HTERT RPE-1 (cell line): ENCODE results near the gene WDR35.

Experiments
- in situ Hi-C: fragments of 300-500 bp; cut with MboI; formaldehyde crosslinking; loops from 4 replicates; pipeline ENCODE4 v1.14.3; 2020; ENCODE audit warnings: low sequenced_read_pairs

Gene WDR35

DNA sequence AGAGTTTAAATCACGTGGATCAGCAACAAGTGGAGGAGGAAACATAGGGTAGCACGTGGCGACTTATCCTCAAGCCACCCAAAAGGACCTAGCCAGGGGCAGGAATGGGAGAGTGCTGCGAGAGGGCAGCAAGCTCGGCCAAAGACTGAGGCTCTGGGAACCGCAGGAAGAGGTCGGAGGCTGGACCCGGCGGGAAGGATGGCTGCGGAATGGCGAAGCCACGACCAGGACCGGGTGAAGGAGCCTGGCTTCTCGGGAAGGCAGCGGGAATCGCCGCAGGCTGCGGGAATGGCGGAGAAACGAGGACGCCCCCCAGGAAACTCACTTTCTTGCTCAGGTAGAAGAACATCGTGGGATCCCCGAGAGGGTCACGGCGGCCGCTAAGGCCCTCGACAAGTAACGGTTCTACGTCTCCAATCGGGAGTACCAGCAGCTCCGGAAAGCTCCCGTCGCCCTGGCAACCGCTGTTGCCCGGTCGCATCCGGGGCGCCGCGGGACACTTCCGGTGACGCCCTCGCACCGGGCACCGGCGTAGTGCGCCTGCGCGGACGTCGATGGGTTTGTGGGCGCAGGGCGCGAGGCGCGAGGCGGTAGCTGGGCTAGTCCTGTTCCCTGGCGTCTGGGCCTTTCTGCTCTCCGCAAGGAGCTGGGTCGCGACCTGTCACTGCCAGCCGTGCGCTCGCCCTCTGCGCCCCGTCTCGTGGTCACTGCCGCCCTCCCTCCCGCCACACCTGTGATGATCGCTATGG is at the start of gene WDR35:
TSS of gene WDR35 (minus strand) at position 439 of the 749 bp plus-strand sequence. CDS start at position 349, 90 bp downstream.
- in situ Hi-C loops, result no loop called here

DNA sequence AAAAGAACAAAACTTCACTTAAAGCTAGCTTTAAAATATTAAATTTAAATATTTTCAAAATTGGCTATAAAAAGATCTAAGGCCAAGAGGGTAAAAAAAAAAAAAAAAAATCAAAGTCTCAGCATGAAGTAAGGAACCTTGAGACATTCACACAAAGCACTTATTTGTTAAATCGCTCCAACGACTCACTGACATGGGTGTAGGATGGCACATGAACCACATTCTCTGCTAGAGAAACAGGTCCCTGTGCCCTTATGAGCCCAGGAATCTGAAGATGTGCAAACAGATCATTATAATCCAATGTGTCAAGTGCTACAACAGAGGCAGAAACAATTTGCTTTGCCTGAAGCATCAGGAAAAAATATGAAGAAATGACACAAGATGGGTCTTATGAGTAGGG is 47.8 kb upstream of the WDR35 start:
- in situ Hi-C loops, result no loop called here

DNA sequence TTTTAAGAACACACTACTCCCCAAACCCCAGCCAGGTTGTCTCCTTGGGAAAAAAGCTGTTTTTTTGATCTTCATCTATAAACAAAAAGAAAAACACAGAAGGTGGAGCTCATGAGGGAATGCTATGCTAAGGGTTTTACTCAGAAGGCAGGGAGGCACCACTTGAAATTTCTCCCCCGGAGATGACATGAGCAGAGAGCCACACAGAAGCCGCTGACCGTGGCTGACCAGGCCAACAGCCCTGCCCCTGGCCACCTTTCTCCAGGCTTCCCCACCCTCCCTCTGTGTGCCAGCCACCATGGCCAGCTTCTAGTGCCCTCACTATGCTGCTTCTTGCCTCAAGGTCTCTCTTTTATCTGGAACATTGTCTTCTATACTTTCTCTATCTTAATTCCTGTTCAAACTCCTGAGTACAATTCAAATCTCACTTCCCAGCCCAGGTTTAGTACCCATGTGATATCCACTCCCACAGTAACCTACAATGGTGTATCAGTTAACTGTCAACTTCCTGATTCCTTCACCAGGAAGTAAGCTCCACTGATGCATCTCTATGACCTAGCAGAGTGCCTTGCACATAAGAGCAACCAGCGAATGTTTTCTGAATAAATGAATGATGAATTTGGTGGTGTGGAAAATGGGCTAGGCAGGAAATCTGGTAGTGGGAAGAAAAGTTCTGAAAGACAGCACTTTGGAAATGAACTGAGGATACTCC is 46.2 kb upstream of the WDR35 start:
- in situ Hi-C loops, result no loop called here

DNA sequence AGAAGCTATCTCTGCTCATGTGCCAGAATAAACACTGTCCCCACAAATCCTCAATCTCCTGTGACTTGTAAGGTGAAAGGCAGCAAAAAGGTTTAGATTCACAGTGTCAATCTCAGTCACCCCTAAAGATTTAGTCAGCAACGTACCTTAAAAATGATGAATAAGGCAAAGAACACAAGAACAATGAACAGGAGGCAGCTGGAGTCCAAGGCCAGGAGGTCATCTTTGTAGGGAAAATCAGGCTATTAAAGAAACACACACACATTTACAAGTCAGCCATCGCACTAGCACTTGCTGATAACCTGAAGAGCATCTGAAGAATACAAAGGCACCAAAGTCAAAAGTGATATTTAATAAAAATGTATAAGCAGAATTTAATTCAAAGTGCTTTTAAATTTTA is 44.9 kb upstream of the WDR35 start:
- in situ Hi-C loops, result no loop called here

DNA sequence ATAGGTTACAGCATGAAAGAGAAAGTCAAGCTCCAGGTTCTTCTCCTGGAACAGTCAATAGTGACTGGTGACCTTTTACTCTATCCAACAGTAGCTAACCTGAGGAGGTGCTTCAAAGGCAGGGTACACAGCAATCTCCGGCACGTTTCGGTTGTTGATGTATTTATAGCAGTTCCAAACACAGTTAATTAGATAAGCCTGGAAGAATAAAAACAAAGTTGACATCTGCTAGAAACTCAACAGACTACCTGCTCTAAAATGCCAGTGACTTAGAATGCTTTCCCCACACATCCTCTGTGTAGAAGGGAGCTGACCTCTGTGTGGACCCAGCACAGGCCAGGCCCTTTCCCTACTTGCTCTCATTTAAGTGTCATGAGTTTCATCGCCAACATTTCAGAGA is 44.3 kb upstream of the WDR35 start:
- in situ Hi-C loops, result no loop called here

DNA sequence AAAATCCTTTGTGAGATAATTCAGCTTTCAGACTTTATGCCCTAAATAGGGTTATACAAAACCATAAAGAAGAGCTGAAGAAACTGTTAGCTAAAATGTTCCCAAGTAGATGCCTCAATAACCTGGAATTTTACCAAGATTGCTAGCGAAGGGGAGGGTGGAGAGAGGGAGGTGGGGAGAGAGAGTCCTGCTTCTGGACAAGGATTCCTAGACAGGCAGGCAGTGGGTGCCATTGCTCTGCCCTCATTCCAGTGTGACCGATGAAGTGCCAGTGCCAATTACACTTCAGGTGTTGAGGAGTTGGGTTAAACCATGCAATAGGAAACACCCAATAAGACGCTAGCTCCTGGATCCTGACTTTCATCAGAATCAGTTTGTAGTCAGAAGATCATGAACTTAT is 43.4 kb upstream of the WDR35 start:
- in situ Hi-C loops, result no loop called here

DNA sequence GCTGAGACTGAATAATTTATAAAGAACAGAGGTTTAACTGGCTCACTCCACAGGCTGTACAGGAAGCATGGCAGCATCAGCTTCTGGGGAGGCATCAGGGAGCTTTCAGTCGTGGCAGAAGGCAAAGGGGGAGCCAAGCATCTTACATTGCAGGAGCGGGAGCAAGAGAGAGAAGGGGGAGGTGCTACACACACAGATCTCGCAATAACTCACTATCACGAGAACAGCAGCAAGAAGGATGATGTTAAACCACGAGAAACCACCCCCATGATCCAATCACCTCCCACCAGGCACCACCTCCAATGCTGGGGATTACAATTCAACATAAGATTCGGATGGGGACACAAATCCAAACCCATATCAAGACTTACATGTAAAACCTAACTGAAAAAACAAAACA is 40.3 kb upstream of the WDR35 start:
- in situ Hi-C loops, result no loop called here

DNA sequence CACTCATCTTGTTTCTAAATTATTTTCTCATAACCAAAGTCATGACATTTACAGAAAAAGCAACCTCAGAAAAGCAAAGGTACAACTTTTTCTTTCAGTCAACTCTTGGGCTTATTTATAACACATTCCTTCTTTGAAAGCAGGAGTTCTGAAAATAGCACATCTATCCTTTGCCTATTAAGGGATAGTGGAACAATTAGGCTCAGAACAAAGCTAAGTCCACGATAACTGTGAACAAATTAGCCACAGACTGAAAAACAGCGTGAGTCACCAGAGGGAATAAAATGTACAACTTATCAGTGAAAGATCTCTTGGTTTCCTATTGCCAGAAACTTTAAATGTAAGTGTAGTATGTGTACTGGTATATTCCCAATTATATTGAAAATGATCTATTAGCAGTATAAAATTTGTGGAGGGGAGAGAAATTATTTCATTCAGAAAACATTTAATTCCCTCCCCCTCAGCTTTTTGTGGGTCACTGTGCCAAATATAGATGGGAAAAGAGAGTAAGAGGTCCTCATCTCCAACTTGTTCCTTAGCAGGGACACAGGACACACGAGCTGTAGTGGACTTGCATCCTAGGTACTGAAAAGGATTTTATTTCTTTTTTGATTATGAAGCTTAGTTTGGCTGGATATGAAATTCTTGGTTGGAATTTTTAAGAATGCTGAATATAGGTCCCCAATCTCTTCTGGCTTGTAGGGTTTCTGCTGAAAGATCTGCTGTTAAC is 38.0 kb upstream of the WDR35 start:
- in situ Hi-C loops, result no loop called here

DNA sequence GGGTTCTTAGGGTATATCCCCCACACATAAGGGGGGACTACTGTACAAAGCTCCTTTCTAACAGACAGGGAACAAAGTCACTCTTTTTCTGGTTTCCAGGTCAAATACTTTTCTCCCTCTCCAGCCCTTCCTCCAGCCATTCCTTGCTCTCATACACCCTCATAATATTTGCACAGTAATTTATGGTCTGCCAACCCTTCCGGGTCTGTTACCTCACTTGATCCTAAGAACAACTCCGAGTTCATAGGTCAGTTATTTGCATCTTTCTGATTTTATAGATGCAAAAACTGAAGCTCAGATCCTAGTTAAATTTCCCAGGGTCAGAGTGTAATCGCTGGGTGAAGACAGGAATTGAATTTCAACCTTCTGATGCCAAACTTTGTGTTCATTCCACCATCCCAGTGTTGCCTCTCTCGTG is 37.4 kb upstream of the WDR35 start:
- in situ Hi-C loops, result no loop called here

DNA sequence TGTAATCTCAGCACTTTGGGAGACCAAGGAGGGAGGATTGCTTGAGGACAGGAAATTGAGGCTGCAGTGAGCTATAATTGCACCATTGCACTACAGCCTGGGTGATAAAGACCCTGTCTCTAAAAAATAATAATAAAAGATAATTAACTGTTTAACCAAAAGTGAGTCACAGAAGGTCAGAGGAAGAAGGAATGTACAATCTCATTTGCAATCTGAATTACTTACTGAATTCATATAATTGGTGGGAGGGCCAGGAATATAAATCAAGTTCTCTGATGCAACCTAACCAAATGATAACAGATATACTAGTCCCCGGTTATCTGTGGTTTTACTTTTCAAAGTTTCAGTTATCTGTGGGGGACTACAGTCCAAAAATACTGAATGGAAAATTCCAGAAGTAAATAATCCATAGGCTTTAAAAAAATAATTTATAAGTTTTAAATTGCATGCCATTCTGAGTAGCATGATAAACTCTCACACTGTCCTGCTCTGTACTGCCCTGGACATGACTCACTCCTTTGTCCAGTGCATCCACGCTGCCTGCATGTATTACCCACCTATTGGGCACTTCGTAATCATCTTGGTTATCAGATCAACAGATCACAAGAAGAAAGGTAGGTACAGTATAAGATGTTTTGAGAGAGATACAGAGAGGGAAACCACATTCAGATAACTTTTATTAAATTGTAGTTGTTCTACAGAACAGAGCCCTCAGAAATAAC is 35.3 kb upstream of the WDR35 start:
- in situ Hi-C loops, result no loop called here

DNA sequence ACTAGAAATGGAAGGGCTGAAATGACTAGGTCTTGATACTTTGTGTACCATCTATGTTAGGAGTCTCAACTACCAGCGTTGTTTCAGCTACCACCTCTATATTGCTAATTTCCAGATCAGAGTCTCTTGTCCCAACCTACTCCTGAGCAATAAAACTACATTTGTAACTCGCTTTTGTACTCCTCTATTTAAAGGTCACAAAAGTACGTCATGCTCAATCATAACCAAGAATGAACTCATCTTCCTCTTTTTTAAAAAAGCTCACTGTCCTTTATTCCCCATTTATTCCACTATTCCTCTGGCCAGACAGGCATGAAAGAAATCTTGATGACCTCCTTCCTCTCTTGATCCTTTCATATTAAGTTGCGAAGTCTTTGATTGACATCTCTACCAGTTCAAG is 33.8 kb upstream of the WDR35 start:
- in situ Hi-C loops, result no loop called here

DNA sequence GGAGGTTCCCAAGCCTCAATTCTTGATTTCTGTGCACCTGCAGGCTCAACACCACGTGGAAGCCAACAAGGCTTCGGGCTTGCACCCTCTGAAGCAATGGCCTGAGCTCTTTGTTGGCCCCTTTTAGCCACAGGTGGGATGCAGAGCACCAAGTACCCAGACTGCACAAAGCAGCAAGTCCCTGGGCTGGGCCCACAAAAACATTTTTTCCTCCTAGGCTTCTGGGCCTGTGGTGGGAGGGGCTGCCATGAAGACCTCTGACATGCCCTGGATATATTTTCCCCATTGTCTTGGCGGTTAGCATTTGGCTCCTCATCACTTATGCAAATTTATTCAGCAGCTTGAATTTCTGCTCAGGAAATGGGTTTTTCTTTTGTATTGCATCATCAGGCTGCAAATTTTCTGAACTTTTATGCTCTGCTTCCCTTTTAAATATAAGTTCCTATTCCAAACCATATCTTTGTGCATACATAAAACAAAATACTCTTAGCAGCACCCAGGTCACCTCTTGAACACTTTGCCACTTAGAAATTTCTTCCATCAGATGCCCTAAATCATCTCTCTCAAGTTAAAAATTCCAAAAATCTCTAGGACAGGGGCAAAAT is 31.6 kb upstream of the WDR35 start:
- in situ Hi-C loops, result no loop called here

DNA sequence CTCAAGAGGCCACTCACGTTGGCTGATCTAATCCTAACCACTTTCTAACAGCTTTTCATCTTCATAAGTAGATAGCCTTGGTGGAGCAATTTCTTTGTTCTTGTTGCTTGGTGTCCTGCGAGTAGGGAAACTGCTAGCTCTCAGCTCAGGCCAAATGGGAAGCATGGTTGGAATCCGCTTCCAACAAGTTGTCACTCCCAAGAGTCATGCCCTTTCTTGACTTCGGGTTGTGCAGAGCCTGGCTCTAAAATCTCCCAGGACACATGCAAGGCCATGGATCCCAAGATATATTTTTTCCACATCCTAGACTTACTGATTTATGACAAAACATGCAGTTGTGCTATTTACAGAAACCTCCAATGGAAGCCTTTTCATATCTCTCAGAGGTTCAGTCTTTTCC is 29.8 kb upstream of the WDR35 start:
- in situ Hi-C loops, result no loop called here

DNA sequence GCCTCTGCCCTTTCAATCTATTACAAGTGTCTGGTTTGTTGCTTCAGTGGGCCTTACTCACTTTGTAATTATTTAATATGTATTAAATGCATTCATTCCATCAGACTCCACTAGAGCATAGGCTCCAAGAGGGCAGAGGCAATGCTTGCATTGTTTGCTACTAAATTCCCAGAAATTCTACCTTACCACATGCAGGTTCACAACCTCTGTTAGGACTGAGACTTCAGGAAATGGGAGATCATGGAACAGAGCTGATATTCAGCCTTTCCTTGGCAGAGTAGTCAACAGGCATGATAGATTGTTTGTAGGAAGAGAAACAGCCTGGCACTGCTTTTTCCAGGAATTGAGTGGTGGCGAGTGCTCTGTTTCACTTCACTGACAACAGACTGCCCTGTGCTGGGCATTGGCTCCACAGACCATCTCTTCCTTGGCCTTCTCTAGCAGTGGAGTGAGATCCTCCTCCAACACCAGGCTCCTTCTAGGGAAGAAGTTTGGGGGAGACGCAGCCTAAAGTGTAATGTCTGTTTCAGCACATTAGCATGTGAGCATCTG is 28.8 kb upstream of the WDR35 start:
- in situ Hi-C loops, result no loop called here

DNA sequence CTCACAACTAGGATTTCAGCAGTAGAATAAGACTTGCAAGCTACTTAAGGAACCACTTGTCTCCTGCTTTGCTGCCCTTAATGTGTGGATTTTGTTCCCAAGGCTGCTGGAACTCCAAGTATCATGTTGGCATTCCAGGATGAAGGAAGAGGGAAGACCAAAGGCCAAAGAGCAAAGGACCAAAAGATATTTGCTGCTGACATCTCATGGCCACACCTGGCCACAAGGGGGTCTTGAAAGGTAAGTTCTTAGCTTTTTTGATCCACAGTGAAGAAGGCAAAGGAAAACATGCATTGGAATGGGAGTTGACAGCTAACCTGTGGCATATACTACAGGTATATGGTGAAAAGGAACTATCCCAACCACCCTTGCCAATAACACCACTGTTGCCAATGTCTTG is 26.4 kb upstream of the WDR35 start:
- in situ Hi-C loops, result no loop called here

DNA sequence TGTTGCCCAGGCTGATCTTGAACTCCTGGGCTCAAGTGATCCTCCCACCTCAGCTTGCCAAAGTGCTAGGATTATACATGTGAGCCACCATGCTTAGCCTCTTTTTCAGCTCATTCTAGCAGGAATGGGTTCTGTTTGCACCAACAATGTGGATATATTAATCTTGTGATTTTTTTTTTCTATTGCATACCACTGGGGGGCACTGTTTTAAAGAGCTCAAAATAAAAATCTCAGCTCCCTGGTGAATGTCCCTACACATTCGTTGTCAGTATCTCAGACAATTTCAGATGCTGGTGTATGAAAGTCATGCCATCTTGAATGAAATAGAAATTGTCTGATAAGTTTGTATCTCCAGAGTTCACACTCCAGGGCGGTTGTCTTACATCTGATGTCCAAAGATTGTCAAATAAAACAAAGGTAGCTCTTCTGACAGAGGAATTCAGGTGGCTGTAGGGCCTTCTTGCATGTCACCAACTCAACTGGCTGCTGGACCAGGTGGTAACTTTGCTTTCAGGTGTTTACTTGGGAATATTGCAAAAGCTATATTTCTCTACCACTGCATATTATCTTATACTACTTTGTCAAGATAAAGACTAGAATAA is 25.7 kb upstream of the WDR35 start:
- in situ Hi-C loops, result no loop called here

DNA sequence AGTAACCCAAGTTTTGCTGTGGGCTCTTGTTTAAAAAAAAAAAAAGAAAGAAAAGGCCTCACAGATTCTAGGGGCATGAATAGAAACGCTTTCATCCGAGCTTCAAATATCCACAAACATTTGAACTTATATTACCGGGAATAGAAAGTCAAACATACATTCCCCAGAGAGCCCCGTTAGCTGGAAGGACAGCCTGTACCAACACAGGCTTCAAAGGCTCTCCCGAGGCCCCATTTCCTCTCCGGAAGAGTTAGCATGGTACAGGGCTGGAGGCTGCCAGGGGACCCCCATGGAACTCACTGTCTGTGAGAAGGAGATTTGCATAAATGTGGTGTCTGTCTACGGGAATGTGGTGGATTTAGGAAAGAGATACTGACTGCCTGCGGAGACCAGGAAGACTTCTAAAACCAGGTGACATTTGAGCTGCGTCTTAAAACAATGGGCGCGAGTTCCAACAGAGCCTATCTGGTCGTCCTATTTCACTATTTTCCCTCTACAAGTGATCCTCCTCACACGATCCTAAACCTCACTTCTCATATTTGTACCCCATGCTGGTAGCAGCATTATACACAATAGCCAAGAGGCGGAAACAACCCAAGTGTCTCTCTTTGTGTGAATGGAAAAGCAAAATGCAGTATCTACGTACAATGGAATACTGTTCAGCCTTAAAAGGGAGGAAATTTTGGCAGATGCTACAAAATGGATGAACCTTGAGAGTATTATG is 23.4 kb upstream of the WDR35 start:
- in situ Hi-C loops, result no loop called here

DNA sequence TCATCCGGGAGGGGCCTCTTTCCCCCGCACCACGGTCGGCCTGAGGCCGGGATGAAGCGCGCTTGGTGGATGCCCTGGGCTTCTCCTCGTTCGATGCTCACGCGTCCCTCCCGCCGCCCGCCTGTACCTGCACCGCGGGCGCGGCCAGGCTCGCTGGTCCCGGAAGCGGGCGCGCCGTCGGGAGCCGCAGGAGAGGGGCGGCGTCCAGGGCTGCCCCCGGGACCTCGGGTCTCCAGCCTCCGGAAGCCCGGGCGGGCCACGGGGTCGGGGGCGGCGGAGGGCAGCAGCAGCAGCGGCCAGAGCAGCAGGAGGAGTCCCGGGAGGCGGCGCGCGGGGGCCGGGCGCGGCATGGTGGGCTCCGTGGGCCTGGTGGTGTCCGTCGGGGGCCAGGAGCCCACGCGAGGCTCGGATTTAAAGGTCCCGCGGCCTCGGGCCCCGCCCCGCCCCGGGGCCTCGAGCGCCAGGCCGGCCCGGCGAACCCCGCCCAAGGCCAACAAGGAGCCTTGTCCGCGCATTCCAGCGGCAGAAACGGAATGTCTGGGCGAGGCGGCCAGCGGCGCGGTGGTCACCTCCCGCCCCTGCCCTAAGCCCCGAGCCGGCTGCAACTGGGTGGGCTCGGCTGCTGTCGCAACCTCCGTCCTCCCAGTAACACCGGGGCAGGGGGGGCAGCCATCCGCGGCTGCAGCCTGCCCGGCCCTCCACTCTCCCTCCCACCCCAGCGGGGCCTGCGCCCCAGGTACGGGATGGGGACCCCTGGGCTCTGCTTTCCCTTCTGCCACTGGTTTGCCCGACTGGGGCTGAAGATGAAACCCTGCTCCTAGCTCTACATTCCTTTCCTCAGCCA is 22.6 kb upstream of the WDR35 start, which contains the start of gene MATN3:
TSS of gene MATN3 (minus strand) at position 387 of the 844 bp plus-strand sequence. CDS start at position 350, 37 bp downstream.
- in situ Hi-C loops, result no loop called here

DNA sequence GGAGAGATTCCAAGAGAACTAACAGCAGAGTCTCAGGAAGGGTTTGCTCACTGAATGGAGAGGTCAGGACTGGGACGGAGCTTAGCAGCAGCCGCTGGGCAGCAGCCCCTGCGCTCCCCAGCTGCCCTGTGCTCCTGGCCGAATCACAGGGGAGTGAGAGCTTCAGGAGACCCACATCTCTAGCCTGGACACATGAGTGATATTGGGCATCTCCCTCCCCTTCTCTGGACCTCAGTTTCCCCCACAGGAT is 22.1 kb upstream of the WDR35 start:
- in situ Hi-C loops, result no loop called here
